ENCODE results near the gene C10orf143.

Gene C10orf143

GRCh38 chr10:130049987-130050386 is 60.6 kb downstream of the C10orf143 start:
- Histone ChIP-seq H3K27me3 (replicated peaks; ENCODE audit: control insufficient read depth, insufficient read depth, low read length) (no peaks in the 10 kb centered on the region), H3K36me3 (ENCODE audit: control insufficient read depth, insufficient read depth, low read length) (no peaks in the 10 kb centered on the region), H3K4me3 (replicated peaks; ENCODE audit: low read depth, low read length) (no peak overlapping the region)
- DNase-seq (ENCODE audit: extremely low read depth, insufficient read length) = no peak
- no peak for TF ChIP-seq CTCF (IDR thresholded peaks at IDR 0.05; ENCODE audit: insufficient read depth, low read length, poor library complexity, severe bottlenecking)

- H3K36me3 ChIP-seq (ENCODE audit: control insufficient read depth, insufficient read depth, low read length) = no peaks in the 10 kb centered on the region
- no peaks in the 10 kb centered on the region for H3K27me3 ChIP-seq (replicated peaks; ENCODE audit: control insufficient read depth, insufficient read depth, low read length)
- H3K4me3 ChIP-seq (replicated peaks; ENCODE audit: low read depth, low read length) = no peak overlapping the region
- DNase-seq (ENCODE audit: extremely low read depth, insufficient read length) = no peak
- no peak for TF ChIP-seq CTCF (IDR thresholded peaks at IDR 0.05; ENCODE audit: insufficient read depth, low read length, poor library complexity, severe bottlenecking)
These were observed 61.4 kb downstream of the C10orf143 start for GRCh38 chr10:130049244-130049643.

GRCh38 chr10:130048081-130048480 is 62.5 kb downstream of the C10orf143 start:
- no peaks in the 10 kb centered on the region for H3K27me3 ChIP-seq (replicated peaks; ENCODE audit: control insufficient read depth, insufficient read depth, low read length)
- no peak for DNase-seq (ENCODE audit: extremely low read depth, insufficient read length)
- no peaks in the 10 kb centered on the region for H3K36me3 ChIP-seq (ENCODE audit: control insufficient read depth, insufficient read depth, low read length)
- no peak overlapping the region for H3K4me3 ChIP-seq (replicated peaks; ENCODE audit: low read depth, low read length)
- no peak for TF ChIP-seq CTCF (IDR thresholded peaks at IDR 0.05; ENCODE audit: insufficient read depth, low read length, poor library complexity, severe bottlenecking)

- no peak overlapping the region for H3K4me3 ChIP-seq (replicated peaks; ENCODE audit: low read depth, low read length)
- no peaks in the 10 kb centered on the region for H3K36me3 ChIP-seq (ENCODE audit: control insufficient read depth, insufficient read depth, low read length)
- TF ChIP-seq CTCF (IDR thresholded peaks at IDR 0.05; ENCODE audit: insufficient read depth, low read length, poor library complexity, severe bottlenecking) = no peak
- H3K27me3 ChIP-seq (replicated peaks; ENCODE audit: control insufficient read depth, insufficient read depth, low read length) = no peaks in the 10 kb centered on the region
- DNase-seq (ENCODE audit: extremely low read depth, insufficient read length) = no peak
These were observed 63.3 kb downstream of the C10orf143 start for GRCh38 chr10:130047336-130047735.

GRCh38 chr10:130046591-130046990 is 64.0 kb downstream of the C10orf143 start:
- Histone ChIP-seq H3K36me3 (ENCODE audit: control insufficient read depth, insufficient read depth, low read length) (no peaks in the 10 kb centered on the region), H3K27me3 (replicated peaks; ENCODE audit: control insufficient read depth, insufficient read depth, low read length) (no peaks in the 10 kb centered on the region), H3K4me3 (replicated peaks; ENCODE audit: low read depth, low read length) (no peak overlapping the region)
- DNase-seq (ENCODE audit: extremely low read depth, insufficient read length) = no peak
- no peak for TF ChIP-seq CTCF (IDR thresholded peaks at IDR 0.05; ENCODE audit: insufficient read depth, low read length, poor library complexity, severe bottlenecking)

- H3K36me3 ChIP-seq (ENCODE audit: control insufficient read depth, insufficient read depth, low read length) = no peaks in the 10 kb centered on the region
- no peak overlapping the region for H3K4me3 ChIP-seq (replicated peaks; ENCODE audit: low read depth, low read length)
- no peak for TF ChIP-seq CTCF (IDR thresholded peaks at IDR 0.05; ENCODE audit: insufficient read depth, low read length, poor library complexity, severe bottlenecking)
- DNase-seq (ENCODE audit: extremely low read depth, insufficient read length) = no peak
- H3K27me3 ChIP-seq (replicated peaks; ENCODE audit: control insufficient read depth, insufficient read depth, low read length) = no peaks in the 10 kb centered on the region
These were observed 64.8 kb downstream of the C10orf143 start for GRCh38 chr10:130045801-130046321.

Measured in GM06990 (cell line).